Calu3 (cell line): ENCODE results near the gene C6orf163. TPM values are rescaled to one million over a fixed set of nuclear protein-coding genes. Genes with fewer than 3 reads are reported as not detected.

Experiments
- BruUV-seq: library from RNA; stranded (reverse); fragments of 400-500 nt; replicated peaks from 2 replicates; lab custom pipeline; 2021; lab: Mats Ljungman, UMichigan
- CTCF ChIA-PET: fragments of 300-600 bp; sonication (Branson Sonifier 250); formaldehyde crosslinking; loops from one replicate; lab custom pipeline; 2022; ENCODE audit warnings: antibody characterized with exemption; lab: Charles Lee
- DNase-seq: peaks from one replicate; pipeline ENCODE4 v3.0.0; 2022
- H3K27ac Mint-ChIP-seq: one replicate; pipeline ENCODE4 v1.8.0; 2022; ENCODE audit warnings: mixed read lengths; ENCODE audit not compliant: unreplicated experiment
- H3K27me3 Mint-ChIP-seq: one replicate; pipeline ENCODE4 v1.8.0; 2022; ENCODE audit warnings: mixed read lengths; ENCODE audit not compliant: unreplicated experiment
- H3K36me3 Mint-ChIP-seq: one replicate; pipeline ENCODE4 v1.8.0; 2022; ENCODE audit warnings: mild to moderate bottlenecking, moderate library complexity, mixed read lengths; ENCODE audit not compliant: insufficient read depth, unreplicated experiment
- H3K4me1 Mint-ChIP-seq: one replicate; pipeline ENCODE4 v1.8.0; 2022; ENCODE audit warnings: mild to moderate bottlenecking, low read depth, mixed read lengths; ENCODE audit not compliant: unreplicated experiment
- H3K4me3 Mint-ChIP-seq: one replicate; pipeline ENCODE4 v1.8.0; 2022; ENCODE audit warnings: mild to moderate bottlenecking, low read depth, moderate library complexity, mixed read lengths; ENCODE audit not compliant: unreplicated experiment
- H3K9me3 Mint-ChIP-seq: one replicate; pipeline ENCODE4 v1.8.0; 2022; ENCODE audit warnings: low read depth, mixed read lengths; ENCODE audit not compliant: unreplicated experiment
- intact Hi-C: fragments of 100-400 bp; cut with micrococcal nuclease; formaldehyde crosslinking; loops from one replicate; pipeline ENCODE4 v1.10.0; 2022; ENCODE audit not compliant: unreplicated experiment
- total RNA-seq: library from RNA; stranded (reverse); gene quantifications from 2 replicates; pipeline ENCODE4 v1.2.3, GENCODE V29; 2022
- TF ChIP-seq, protein P1 (sequence below): fragments of 200-600 bp; IDR thresholded peaks from one replicate; pipeline ENCODE4 v1.8.0; 2022; ENCODE audit warnings: antibody characterized with exemption; ENCODE audit not compliant: unreplicated experiment

C6orf163 gene
- total RNA-seq, 1 experiment from 2014 or later: 5.9 TPM

DNA sequence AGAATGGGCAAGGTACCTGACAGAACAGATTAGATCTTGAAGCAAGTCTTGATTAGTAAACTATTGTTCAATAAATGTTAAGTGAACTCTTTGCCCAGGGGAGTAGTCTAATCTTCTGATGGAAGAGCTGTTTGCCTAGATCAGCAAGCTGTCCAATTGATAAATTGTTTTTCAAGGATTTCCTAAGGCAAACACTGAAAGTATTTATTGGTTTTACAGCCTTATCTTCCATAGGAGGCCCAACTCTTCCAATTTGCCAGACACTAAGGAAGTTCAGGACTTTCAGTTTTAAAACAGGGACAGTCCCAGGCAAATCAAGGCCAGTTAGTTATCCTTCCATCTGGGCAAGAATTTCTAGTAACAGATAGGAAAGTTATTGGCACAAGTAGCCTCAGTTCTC is 1.8 kb upstream of the C6orf163 start:
- TF ChIP-seq, protein P1, sequence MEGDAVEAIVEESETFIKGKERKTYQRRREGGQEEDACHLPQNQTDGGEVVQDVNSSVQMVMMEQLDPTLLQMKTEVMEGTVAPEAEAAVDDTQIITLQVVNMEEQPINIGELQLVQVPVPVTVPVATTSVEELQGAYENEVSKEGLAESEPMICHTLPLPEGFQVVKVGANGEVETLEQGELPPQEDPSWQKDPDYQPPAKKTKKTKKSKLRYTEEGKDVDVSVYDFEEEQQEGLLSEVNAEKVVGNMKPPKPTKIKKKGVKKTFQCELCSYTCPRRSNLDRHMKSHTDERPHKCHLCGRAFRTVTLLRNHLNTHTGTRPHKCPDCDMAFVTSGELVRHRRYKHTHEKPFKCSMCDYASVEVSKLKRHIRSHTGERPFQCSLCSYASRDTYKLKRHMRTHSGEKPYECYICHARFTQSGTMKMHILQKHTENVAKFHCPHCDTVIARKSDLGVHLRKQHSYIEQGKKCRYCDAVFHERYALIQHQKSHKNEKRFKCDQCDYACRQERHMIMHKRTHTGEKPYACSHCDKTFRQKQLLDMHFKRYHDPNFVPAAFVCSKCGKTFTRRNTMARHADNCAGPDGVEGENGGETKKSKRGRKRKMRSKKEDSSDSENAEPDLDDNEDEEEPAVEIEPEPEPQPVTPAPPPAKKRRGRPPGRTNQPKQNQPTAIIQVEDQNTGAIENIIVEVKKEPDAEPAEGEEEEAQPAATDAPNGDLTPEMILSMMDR: no peak
- no peak for DNase-seq
- intact Hi-C loops: no loop called here
- Mint-ChIP-seq H3K27me3 (no peaks in the 10 kb centered on the region), H3K36me3 (peaks cover 5% of the 10 kb centered on the region), H3K4me3 (no peak overlapping the region), H3K4me1 (no peaks in the 10 kb centered on the region), H3K9me3 (no peaks in the 10 kb centered on the region), H3K27ac (no peak overlapping the region)
- CTCF ChIA-PET: no interaction called here
- BruUV-seq: no TSS peak

DNA sequence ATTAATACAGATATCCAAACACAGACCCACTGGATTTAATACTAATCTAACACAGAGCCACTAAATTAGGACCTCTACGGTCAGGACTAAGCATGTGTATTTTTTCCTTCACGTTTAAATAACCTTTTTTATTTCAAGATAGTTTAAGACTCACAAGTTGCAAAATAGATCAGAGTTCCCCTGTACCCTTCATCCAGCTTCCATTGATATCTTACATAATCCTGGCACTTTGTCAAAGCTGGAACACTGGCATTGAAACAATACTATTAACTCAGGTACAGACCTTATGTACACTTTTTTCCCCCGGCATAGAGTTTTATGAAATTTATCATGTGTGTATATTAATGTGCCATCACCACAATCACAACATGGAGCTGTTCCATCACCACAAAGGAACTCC is 2.1 kb downstream of the C6orf163 start:
- TF ChIP-seq, protein P1: no peak
- CTCF ChIA-PET: no interaction called here
- no TSS peak for BruUV-seq
- no peaks in the 10 kb centered on the region for H3K9me3 Mint-ChIP-seq
- H3K27me3 Mint-ChIP-seq: no peaks in the 10 kb centered on the region
- H3K4me1 Mint-ChIP-seq: no peaks in the 10 kb centered on the region
- peaks cover 5% of the 10 kb centered on the region for H3K36me3 Mint-ChIP-seq
- intact Hi-C loops: no loop called here
- DNase-seq: no peak
- no peak overlapping the region for H3K4me3 Mint-ChIP-seq
- H3K27ac Mint-ChIP-seq: no peak overlapping the region

DNA sequence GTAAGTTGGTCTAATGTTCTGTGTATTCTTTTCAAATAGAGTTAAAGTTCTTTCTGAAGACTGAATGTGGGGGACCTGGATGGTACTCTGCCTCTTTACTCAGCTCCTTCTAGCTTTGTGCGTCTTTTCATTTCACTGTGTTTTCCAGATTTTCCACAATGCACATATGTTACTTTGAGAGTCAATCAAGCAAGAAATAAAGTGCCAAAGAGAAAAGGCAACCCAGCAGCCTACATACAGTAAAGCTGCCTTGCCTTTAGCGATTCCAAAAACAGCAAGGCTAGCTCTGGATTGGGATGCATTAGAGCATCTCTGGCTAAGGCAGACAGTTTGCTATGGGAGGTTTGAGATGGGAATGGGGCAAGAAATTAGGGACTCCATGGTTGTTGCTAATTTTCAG is 5.3 kb downstream of the C6orf163 start:
- CTCF ChIA-PET: no interaction called here

DNA sequence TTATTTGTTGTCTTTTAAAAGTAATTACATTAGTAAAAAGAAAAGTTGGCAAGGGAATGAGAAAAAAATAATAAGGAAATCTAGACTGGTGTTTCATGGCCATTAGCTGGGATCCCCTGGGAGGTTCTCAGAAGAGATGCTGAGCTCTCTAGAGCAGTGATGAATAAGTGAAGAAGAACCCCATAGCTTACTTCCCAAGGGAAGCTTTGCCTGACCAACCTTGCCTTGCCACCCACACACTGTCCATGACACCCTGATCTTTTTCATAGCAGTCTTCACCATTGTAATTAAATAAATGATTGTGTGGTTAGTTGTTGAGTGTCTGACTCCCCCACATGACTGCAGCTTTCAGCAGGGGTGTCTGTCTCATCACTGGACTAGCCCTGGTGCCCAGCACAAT is 5.9 kb downstream of the C6orf163 start:
- Mint-ChIP-seq H3K36me3 (no peaks in the 10 kb centered on the region), H3K4me1 (no peaks in the 10 kb centered on the region), H3K9me3 (no peaks in the 10 kb centered on the region), H3K27ac (no peak overlapping the region), H3K27me3 (no peaks in the 10 kb centered on the region), H3K4me3 (no peak overlapping the region)
- TF ChIP-seq, protein P1: no peak
- CTCF ChIA-PET: no interaction called here
- no TSS peak for BruUV-seq
- intact Hi-C loops: no loop called here
- DNase-seq: no peak

More for the DNA sequence above, 5.3 kb downstream of the C6orf163 start:
- no peak overlapping the region for H3K27ac Mint-ChIP-seq
- no peak for DNase-seq
- no peaks in the 10 kb centered on the region for H3K27me3 Mint-ChIP-seq
- intact Hi-C loops: no loop called here
- no peaks in the 10 kb centered on the region for H3K4me1 Mint-ChIP-seq
- TF ChIP-seq, protein P1: no peak
- peaks cover 2% of the 10 kb centered on the region for H3K36me3 Mint-ChIP-seq
- no peaks in the 10 kb centered on the region for H3K9me3 Mint-ChIP-seq
- H3K4me3 Mint-ChIP-seq: no peak overlapping the region
- BruUV-seq: no TSS peak
